ENCODE measurements around the gene NIFK.

NIFK gene

GRCh38 chr2:121736462-121737336 lies at the start of gene NIFK (continued):
- TF ChIP-seq, protein P1, sequence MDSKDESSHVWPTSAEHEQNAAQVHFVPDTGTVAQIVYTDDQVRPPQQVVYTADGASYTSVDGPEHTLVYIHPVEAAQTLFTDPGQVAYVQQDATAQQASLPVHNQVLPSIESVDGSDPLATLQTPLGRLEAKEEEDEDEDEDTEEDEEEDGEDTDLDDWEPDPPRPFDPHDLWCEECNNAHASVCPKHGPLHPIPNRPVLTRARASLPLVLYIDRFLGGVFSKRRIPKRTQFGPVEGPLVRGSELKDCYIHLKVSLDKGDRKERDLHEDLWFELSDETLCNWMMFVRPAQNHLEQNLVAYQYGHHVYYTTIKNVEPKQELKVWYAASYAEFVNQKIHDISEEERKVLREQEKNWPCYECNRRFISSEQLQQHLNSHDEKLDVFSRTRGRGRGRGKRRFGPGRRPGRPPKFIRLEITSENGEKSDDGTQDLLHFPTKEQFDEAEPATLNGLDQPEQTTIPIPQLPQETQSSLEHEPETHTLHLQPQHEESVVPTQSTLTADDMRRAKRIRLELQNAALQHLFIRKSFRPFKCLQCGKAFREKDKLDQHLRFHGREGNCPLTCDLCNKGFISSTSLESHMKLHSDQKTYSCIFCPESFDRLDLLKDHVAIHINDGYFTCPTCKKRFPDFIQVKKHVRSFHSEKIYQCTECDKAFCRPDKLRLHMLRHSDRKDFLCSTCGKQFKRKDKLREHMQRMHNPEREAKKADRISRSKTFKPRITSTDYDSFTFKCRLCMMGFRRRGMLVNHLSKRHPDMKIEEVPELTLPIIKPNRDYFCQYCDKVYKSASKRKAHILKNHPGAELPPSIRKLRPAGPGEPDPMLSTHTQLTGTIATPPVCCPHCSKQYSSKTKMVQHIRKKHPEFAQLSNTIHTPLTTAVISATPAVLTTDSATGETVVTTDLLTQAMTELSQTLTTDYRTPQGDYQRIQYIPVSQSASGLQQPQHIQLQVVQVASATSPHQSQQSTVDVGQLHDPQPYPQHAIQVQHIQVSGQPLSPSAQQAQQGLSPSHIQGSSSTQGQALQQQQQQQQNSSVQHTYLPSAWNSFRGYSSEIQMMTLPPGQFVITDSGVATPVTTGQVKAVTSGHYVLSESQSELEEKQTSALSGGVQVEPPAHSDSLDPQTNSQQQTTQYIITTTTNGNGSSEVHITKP (tag by site-specific recombination; IDR thresholded peaks at IDR 0.05), result peak; percentile 74
- TF ChIP-seq ZNF544 (tag by site-specific recombination; IDR thresholded peaks at IDR 0.05) (no peak), ZNF530 (tag by site-specific recombination; IDR thresholded peaks at IDR 0.05; ENCODE audit: low read depth) (no peak), GLIS1 (tag by site-specific recombination; IDR thresholded peaks at IDR 0.05) (no peak), ZNF707 (tag by site-specific recombination; IDR thresholded peaks at IDR 0.05) (no peak), ZSCAN23 (tag by site-specific recombination; IDR thresholded peaks at IDR 0.05) (no peak), BCL11A (tag by site-specific recombination; IDR thresholded peaks at IDR 0.05; ENCODE audit: low read depth) (no peak), KLF16 (tag by site-specific recombination; IDR thresholded peaks at IDR 0.05) (0 out of 2 replicates have a peak, but pooled peaks have one; percentile 24), KLF8 (tag by site-specific recombination; IDR thresholded peaks at IDR 0.05) (peak; percentile 92), ZNF266 (tag by site-specific recombination; IDR thresholded peaks at IDR 0.05; ENCODE audit: low read depth) (no peak), ZNF624 (tag by site-specific recombination; IDR thresholded peaks at IDR 0.05) (no peak), WT1 (tag by site-specific recombination; IDR thresholded peaks at IDR 0.05) (no peak), SALL2 (tag by site-specific recombination; IDR thresholded peaks at IDR 0.05; ENCODE audit: borderline replicate concordance) (no peak), ZNF629 (tag by site-specific recombination; IDR thresholded peaks at IDR 0.05) (peak; percentile 34; the same call in 1 of the 2 replicates), PRDM4 (tag by site-specific recombination; IDR thresholded peaks at IDR 0.05) (no peak), ZNF623 (tag by site-specific recombination; IDR thresholded peaks at IDR 0.05) (no peak)
- TF ChIP-seq, protein P2, sequence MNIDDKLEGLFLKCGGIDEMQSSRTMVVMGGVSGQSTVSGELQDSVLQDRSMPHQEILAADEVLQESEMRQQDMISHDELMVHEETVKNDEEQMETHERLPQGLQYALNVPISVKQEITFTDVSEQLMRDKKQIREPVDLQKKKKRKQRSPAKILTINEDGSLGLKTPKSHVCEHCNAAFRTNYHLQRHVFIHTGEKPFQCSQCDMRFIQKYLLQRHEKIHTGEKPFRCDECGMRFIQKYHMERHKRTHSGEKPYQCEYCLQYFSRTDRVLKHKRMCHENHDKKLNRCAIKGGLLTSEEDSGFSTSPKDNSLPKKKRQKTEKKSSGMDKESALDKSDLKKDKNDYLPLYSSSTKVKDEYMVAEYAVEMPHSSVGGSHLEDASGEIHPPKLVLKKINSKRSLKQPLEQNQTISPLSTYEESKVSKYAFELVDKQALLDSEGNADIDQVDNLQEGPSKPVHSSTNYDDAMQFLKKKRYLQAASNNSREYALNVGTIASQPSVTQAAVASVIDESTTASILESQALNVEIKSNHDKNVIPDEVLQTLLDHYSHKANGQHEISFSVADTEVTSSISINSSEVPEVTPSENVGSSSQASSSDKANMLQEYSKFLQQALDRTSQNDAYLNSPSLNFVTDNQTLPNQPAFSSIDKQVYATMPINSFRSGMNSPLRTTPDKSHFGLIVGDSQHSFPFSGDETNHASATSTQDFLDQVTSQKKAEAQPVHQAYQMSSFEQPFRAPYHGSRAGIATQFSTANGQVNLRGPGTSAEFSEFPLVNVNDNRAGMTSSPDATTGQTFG (tag by site-specific recombination; IDR thresholded peaks at IDR 0.05; ENCODE audit: borderline replicate concordance), result no peak
- TF ChIP-seq, protein P3, sequence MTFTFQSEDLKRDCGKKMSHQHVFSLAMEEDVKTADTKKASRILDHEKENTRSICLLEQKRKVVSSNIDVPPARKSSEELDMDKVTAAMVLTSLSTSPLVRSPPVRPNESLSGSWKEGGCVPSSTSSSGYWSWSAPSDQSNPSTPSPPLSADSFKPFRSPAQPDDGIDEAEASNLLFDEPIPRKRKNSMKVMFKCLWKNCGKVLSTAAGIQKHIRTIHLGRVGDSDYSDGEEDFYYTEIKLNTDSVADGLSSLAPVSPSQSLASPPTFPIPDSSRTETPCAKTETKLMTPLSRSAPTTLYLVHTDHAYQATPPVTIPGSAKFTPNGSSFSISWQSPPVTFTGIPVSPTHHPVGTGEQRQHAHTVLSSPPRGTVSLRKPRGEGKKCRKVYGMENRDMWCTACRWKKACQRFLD (tag by site-specific recombination; IDR thresholded peaks at IDR 0.05), result no peak
- TF ChIP-seq, protein P4, sequence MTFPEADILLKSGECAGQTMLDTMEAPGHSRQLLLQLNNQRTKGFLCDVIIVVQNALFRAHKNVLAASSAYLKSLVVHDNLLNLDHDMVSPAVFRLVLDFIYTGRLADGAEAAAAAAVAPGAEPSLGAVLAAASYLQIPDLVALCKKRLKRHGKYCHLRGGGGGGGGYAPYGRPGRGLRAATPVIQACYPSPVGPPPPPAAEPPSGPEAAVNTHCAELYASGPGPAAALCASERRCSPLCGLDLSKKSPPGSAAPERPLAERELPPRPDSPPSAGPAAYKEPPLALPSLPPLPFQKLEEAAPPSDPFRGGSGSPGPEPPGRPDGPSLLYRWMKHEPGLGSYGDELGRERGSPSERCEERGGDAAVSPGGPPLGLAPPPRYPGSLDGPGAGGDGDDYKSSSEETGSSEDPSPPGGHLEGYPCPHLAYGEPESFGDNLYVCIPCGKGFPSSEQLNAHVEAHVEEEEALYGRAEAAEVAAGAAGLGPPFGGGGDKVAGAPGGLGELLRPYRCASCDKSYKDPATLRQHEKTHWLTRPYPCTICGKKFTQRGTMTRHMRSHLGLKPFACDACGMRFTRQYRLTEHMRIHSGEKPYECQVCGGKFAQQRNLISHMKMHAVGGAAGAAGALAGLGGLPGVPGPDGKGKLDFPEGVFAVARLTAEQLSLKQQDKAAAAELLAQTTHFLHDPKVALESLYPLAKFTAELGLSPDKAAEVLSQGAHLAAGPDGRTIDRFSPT (tag by site-specific recombination; IDR thresholded peaks at IDR 0.05), result 0 out of 2 replicates have a peak, but pooled peaks have one; percentile 51

All from HEK293 (cell line).